Kidney tubule cell (primary cell): ENCODE results near the gene THY1.
"Not testable (repeated sequence)": the region's sequence is repeated elsewhere in the genome, so short reads cannot be mapped to it uniquely, and the experiment has no call there.

Experiments
- DNase-seq: peaks from one replicate; pipeline ENCODE4 v3.0.0-alpha.2; 2018; ENCODE audit warnings: low spot score

The THY1 gene

DNA sequence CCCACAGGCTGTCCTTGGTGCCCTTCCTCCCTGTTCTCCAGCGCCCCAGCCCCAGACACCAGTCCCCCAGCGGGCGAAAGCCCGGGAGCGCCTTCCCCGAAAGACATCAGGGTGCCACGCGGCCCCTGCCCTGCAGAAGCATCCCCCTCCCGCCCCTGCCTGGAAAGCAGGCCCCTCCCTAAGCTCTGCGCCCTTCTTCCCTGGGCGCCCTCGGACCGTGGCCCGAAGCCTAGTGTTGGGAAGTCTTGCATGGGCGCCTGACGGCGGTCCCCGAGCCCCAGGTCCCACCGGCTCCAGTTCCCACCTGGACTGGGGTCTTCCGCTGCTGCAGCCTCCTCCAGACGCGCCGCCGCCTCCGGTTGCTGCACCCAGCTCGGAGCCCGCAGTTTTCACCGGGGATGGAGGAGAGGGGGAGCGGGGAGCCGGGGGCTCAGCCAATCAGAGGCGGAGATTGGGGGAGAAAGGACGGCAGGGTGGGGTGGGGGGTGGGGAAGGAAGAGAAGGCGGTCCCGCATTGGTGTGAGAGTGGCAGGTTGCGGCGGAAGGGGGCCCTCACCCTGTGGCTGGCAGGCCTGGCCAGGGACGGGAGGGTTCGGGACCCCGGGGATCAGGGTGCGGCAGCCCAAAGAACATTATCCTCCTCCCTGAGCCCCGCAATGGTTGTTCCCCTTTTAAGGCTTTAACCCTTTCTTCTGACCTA lies at the start of gene THY1:
TSS of gene THY1 (minus strand) at position 364 of the 700 bp plus-strand sequence. CDS start 2,267 bp downstream, outside the sequence.
- DNase-seq = no peak

DNA sequence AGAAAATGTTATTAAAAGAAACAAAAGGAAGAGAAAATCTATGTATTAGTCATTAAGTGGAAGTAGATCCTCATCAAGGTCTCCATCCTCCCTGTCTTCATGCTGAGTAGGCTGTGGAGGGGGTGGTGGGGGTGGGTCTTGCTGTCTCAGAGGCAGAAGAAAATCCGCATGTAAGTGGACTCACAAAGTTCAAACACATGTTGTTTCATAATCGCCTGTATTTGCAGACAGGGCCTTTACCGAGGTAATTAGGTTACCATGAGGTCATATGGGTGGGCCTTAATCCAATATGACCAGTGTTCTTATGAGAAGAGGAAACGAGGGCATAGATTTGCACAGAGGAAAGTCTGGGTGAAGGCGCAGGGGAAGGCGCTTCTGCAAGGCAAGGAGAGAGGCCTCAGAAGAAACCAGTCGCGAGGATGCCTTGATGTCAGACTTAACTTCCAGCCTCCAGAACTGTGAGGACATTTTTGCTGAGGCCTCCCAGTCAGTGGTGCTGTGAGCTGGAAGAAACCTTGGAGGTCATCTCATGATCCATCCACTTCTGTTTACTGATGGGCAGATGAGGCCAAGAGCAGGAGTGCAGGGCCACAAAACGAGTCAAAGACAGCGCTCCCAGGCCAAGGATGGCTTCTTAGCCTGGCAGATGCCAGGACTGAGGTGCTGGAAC lies 49.3 kb upstream of the THY1 start:
- DNase-seq = no peak

DNA sequence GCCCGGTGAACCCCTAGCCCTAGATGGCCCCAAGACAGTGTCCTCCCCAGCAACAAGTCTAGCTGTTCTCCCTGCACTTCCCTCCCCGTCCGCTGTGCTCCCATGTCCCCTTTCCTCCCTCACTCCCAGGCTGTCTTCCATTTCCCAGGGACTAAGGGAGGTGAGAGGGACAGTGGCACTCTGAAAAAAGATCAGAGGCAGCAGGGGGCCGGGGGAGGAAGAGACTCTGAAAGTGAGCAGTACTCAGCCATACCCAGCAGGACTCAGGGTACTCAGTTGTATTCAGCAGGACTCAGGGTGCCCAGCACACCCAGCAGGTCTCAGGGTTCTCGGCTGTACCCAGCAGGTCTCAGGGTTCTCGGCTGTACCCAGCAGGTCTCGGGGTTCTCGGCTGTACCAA lies 48.4 kb upstream of the THY1 start:
- no peak for DNase-seq

DNA sequence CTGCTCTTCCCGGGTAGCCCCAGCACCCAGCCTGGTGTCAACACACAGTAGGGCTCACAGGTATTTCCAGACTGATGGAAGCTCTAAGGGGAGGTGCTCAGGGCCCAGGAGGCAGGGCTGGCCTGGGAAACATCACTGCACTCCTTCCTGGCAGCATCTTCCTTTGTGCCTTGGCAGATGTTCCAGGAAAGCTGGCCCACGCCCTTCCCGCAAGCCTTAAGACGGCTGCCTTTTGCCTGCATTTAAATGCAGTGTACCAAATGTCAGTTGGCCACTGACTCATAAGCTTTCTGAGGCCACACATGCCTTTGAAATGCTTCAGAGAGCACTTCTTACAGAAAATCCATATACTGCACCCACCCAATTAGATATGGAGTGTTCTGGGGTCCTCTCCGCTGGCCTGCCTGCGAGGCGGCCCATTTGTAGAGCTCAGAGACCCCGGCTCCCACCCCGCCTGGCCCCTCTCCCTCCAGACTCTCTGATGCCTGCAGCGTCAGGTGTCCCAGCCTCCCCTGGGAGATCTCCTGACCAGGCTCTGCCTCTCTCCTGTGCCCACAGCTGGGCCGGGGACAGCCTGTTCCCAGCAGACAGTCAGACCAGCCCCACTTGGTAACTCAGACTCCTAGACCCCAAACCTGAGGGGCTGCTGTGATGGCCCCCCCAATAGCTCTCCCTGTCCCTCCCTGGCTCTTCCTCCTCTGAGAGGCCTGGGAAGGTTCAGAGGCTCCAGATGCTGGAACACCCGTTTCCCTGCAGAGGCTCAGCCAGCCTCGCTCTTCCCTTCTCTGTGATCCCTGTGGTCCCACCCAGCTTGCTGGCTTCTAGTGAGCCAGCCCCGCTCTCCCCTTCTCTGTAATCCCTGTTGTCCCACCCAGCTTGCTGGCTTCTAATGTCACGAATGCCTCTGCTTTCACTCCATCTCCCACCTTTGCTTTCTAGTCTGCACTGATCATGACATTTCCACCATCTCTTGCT lies 47.6 kb upstream of the THY1 start:
- DNase-seq = peak; percentile 67

DNA sequence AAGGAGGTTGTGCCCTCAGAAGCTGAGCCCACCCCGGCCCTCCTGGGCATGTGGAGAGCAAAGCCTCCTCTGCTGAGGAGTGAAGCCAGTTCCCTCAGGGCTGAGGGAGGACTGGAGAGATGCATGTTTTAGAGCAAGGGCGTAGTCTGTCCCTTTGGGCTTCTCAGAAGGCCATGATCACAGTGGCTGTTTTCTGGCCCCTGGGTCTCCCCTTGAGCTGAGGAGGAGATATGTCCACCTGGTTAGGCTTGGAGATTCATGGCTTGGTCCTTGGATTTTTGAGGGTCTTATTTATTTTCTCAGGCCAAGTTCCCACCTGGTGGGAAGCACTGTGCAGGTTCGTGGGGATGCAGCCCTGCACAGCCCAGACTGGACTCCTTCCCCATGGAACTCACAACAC lies 46.5 kb upstream of the THY1 start:
- no peak for DNase-seq

DNA sequence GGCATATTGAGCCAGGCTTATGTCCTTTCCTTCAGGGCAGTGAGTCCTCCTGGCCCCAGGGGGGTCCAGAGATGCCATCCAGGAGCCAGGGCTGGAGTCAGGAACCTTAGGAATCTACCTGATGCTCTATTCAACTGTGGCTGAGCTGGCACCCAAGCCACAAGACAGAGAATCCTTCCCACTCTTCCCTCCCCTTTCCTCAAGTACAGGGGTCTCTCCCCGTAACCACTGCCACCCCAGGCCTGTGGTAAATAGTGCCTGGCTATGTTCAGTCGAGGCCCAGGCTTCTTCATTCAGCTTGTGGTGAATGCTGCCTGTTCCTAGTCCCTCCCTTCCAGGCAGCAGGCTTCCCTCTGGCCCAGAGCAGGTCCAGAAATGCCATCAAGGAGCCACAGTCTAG lies 45.5 kb upstream of the THY1 start:
- DNase-seq = no peak

DNA sequence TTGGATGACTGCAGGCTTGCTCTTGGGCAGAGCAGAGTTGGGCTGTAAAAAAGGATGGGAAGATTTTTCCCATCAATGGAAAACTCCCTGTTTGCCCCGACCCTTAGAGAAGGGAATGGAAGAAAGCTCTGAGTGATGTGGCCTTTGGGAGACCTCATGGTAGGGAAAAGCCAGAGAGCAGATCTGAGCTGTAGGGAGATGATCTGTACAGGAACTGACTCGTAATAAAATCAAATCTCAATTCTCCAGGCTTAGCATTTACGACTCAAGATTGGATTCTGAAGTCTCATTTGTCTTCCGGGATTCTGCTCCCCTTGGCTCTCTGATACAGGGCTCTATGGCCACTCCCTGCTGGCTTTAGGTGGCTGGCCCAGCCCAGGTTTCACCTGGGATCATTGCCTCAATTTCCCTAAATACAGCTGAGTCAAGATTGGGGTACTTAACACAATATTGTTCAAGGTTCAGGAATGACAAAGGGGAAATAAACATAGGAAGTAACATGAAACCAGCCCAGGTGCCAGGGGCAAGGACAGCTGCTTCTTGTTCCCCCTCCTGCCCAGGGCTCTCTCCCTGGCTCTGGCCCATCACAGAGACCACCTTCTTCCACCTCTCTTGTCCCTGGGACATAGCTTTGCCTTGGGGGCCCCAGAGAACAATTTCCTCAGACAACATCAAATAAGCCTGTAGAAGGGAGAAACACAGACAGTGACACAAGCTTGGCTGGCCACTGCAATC lies 38.4 kb upstream of the THY1 start:
- DNase-seq = peak; percentile 18

DNA sequence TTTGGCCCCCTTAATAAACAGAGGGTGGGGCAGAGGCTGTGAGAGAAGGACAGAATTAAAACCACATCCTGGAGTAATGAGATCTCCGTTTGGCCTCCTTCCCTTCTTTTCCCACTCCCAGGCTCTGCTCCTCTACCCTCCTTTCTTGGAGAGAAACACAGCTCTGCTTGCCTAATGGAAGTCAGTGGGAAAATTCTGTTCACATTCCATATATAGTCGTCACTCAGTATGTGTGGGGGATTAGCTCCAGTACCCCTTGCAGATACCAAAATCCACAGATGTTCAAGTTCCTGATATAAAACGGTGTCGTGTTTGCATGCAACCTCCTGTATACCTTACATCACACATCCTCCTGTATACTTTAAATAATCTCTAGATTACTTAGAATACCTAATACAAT lies 37.6 kb upstream of the THY1 start:
- DNase-seq = no peak

DNA sequence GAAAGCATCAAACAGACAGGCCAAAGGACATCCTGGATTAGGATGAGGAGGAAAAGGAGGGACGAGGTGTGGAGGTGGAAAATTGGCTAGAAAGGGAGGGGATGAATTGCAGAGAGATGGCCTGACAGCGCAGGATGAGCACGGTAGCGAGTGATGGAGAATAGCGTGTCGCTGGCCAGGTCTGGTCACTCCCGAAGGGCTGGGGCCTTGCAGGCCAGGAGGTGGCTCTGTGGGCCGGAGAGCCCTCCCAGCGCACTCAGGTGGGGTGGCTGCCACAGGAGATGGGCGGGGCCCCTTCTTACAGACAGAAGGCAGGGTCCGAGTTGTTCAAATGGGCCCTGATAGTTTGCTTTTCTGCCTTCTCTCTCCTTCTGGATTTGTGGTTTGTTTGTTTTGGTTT lies 37.1 kb upstream of the THY1 start:
- no peak for DNase-seq

DNA sequence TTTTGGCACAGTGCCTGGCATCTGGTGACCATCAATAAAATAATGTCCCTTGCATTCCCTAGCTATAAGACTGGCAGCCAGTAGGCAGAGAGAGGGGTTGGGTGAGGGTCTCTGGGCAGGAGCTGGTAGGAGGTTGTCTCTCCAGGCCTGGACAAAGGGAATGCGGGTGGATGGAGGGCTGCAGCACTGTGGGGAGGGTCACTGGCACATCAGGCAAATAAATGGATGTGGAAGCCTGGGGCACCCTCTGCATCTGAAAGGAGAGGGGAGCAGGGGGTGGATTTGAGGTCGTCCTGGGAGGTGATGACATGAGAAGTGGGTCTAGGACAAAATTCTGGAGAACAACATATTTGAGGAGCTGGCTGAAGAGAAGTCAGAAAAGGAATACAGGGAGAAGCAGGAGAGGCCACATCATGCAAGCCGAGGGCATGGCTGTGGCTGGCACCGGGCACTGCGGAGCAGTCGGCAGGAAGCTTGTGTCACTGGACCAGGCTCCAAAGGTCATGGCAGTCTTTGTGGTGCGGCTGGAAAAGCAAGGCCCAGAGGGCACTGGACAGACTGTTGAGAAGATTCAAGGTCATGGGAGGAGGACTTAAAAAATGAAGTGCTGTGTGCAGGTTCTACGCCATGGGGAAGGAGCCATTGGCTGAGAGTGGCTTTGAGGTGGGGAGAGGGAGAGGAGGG lies 36.5 kb upstream of the THY1 start:
- no peak for DNase-seq

DNA sequence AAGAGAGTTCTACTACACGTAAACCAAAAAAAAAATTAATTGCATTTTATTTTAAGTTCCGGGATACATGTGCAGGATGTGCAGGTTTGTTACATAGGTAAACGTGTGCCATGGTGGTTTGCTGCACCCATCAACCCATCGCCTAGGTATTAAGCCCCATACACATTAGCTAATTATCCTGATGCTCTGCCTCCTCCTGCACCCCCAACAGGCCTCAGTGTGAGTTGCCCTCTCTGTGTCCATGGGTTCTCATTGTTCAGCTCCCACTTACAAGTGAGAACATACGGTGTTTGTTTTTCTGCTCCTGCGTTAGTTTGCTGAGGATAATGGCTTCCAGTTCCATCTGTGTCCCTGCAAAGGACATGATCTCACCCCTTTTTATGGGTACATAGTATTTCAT lies 32.7 kb upstream of the THY1 start:
- not testable (repeated sequence) for DNase-seq

DNA sequence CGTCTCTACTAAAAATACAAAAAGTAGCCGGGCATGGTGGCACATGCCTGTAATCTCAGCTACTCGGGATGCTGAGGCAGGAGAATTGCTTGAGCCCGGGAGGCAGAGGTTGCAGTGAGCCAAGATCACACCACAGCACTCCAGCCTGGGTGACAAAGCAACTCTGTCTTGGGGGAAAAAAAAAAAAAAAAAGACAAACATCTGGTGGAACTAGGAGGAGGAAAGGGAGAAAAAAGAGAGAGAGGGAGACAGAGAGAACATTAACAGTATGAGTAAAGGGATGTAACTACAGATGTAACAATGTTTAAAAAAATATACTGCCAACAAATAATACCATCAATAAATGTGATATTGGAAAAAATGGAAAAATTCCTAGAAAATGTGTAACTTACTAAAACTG lies 32.3 kb upstream of the THY1 start:
- DNase-seq = not testable (repeated sequence)

DNA sequence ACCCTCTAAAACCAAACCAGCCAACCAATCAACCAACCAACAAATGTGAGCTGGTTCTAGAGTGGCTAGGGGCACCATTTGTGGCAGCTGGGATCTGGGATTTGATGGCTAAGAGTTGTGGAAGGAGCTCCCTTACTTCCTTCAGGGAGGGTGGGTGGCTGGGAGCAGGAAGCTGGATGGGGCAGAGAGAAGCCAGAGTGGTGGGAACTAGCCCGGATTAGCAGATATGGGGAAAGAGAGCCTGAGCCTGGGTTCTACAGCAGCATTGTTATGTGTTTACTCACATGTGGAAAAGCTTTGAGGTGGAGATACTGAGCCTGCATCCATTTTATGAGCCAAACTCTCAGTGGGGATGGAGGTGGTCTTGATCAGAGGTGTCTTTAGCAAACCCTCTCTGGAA lies 30.9 kb upstream of the THY1 start:
- DNase-seq = no peak

DNA sequence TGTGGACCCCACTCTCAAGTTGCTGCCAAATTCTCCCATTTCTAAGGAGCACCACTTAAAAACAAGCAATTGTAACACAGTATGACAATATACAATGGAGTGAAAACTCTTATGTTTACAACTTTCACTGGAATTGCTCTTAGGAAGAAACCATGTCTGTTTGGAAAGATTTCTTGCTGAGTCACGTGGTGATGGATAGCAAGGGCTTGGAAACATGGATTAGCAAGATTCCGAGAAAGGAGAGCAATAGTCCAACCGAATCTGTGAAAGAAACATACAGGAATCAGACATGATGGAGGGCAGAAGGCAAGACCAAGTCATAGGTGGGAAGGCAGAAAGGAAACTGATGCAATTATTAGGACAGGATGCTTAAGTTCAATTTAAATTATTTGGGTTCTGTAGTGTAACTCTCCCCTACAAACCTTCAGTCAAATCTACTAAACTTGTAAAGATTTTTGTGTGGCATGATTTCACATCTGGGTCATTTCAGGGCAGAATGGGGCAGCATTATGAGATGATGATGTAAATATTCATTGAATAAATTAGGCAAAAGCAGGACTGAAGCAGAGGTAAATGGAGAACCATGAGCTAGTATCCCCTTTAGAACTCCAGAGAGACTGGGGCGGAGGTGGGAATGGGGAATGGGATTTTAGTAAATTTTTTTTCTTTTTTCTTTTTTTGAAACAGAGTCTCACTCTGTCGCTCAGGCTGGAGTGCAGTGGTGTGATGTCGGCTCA lies 27.8 kb upstream of the THY1 start:
- DNase-seq = no peak

DNA sequence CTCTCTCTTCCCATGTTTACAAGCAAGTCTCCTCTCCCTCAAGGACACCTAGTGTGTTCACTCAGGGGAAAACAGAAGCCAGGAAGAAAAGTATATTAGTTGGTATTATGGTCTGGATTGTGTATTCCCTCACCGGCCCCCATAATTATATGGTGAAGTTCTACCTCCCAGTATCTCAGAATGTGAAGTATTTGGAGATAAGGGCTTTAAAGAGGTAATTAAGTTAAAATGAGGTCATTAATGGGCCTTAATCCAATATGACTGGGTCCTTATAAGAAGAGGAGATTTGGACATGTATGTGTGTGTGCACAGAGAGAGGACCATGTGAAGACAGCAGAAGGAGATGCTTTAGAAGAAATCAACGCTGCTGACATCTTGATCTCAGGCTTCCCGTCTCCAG lies 26.5 kb upstream of the THY1 start:
- no peak for DNase-seq

DNA sequence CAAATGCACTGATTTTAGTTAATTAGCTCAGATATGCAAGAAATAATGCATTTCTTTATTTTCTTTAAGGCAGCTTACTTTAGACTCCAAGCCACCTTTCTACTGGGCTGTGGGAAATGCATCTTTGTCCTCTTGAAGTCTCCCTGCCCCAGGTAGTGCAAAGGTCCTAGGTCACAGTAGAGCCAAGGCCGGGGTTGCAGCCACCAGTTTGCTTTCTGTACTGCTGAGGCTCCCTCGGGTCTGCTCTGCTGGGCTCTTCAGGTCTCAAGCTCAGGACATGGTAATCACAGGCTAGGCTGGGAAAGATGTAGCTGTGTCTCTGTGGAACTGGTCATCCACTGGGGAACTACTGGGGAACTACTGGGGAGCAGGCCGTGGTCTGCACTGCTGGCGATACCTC lies 25.4 kb upstream of the THY1 start:
- DNase-seq = no peak

DNA sequence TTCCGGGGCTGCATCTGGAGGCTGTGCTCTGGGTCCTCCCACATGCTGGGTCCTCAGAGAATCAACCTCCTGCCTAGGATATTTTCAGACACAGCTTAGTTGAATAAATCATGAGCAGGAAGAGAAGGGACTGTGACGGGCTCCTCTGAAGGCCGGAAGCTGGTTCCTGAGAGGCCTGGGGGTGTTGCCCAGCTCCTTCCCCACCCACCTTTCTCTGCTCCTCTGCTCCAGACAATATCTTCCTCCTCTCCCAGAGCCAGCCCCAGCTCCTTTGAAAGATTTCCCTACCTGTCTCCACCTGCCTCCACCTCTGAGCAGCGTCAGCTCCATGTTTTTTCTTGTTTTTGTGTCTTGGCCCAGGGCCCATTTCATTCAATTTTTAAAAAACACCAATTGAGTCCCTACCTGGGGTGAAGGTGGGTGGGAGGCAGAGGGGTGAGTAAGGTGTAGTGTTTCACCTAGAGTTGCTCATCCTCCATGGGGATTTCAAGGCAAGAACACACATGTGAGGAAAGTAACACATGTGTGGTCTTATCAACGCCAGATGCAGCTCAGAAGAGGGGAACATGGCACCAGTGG lies 24.8 kb upstream of the THY1 start:
- no peak for DNase-seq

DNA sequence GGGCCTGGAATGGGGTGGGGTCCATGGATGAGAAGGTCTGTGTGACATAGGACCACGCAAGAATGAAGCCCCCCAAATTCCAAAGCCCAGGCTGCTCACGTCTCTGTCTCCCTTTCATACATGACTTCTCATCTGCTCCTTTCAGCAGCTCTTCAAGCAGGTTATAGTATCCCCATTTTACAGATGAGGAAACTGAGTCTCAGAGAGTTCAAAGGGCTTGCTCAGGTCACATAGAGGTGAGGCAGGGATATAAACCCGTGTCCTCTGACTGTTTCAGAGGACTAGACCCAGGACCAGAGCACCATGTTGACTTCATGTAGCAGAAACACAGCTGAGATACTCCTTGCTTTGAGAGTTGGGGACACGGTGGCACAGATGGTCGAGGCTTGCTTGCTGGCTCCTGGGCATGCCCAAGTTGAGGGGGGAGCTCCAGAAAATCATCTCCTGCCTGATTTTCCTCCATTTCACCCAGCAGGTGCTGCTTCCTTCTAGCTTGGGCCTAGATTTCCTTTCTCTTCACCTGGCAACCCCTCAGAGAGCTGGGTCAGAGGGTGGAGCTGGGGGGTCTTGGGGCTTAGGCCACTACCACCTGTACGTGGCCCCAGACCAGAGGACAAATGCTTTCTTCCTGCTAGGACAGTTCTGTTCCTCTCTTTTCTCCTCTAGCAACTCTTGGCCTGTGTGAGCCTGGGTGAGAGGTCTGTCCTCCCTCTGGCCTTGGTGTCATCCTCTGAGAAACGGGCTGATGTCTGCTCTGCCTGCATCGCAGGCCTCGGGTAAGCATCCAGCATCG lies 24.1 kb upstream of the THY1 start:
- DNase-seq = no peak

DNA sequence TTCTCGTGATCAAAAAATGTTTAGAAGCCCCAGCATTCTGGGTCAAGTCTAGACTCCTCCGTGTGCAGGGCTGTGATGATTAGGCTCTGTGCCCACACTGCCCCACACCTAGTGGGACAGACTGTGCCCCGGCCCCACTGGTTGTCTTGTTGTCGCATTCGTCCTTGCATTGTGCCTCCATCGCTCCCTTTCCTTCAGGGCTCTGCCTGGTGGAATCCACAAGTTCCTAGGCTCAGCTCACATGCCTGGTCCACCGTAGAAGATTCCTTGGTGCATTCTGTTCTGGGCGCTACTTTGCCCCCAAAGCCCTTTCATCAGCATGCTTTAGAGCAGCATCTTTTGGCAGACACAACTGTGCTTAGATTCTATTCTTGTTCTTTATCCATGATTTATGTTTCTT lies 23.5 kb upstream of the THY1 start:
- no peak for DNase-seq

DNA sequence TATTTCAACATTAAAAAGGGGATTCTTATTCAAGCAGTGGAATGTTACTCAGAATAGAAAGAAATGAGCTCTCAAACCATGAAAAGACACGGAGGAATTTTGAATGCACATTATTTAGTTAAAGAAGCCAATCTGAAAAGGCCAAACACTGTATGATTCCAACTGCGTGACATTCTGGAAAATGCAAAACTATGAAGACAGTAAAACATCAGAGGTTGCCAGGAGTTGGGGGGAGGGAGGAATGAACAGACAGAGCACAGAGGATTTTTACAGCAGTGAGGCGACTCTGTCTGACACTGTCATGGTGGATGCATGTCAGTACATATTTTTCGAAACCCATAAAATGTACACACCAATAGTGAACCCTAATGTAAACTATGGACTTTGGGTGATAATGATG lies 22.9 kb upstream of the THY1 start:
- DNase-seq = no peak
